ENCODE results near the gene RGS4. TPM values are rescaled to one million over a fixed set of nuclear protein-coding genes. Genes with fewer than 3 reads are reported as not detected.
A peak's percentile ranks its signal among the peaks of the same experiment; 100 is the strongest.
"Not testable (repeated sequence)": the region's sequence is repeated elsewhere in the genome, so short reads cannot be mapped to it uniquely, and the experiment has no call there.

RGS4 gene
- total RNA-seq, 2 donors from 2014 or later = 2.0 to 5.1 TPM

GRCh38 chr1:163063610-163064009 lies 5.6 kb upstream of the RGS4 start:
- intact Hi-C loops (cut with DNase I) = no loop called here
- DNase-seq = no peak
- no peak for ATAC-seq

- no peak for ATAC-seq
- DNase-seq = no peak
- intact Hi-C loops (cut with DNase I) = loop anchor here (5.0 kb wide), 1 partner anchor 189 kb away; no protein-coding TSS in a partner anchor
Observed at GRCh38 chr1:163066168-163066567, 3.0 kb upstream of the RGS4 start.

GRCh38 chr1:163066686-163067085 lies 2.5 kb upstream of the RGS4 start:
- intact Hi-C loops (cut with DNase I) = loop anchor here (5.0 kb wide), 1 partner anchor 189 kb away; no protein-coding TSS in a partner anchor
- DNase-seq (no peak), ATAC-seq (no peak)

GRCh38 chr1:163068716-163069115 lies 445 bp upstream of the RGS4 start:
- peak; percentile 42 to 51 for ATAC-seq
- DNase-seq = no peak
- intact Hi-C loops (cut with DNase I) = loop anchor here (2.0 to 5.0 kb wide), 2 partner anchors 106 to 191 kb away; no protein-coding TSS in a partner anchor

- DNase-seq = no peak
- intact Hi-C loops (cut with DNase I) = loop anchor here (2.0 to 10.0 kb wide), 4 partner anchors 105 to 248 kb away; no protein-coding TSS in a partner anchor
- ATAC-seq = no peak
Observed at GRCh38 chr1:163069655-163070277, 605 bp downstream of the RGS4 start.

GRCh38 chr1:163071405-163072255 lies 2.5 kb downstream of the RGS4 start:
- intact Hi-C loops (cut with DNase I) = loop anchor here (5.0 to 10.0 kb wide), 2 partner anchors 103 to 246 kb away; no protein-coding TSS in a partner anchor
- ATAC-seq (peak; percentile 38 to 55), DNase-seq (peak; percentile 69)

- DNase-seq = no peak
- ATAC-seq = peak in 1 of 2 donors; percentile 40
- intact Hi-C loops (cut with DNase I) = loop anchor here (5.0 to 10.0 kb wide), 2 partner anchors 102 to 245 kb away; no protein-coding TSS in a partner anchor
Observed at GRCh38 chr1:163072658-163073057, 3.5 kb downstream of the RGS4 start.

GRCh38 chr1:163074004-163074403 lies 4.8 kb downstream of the RGS4 start:
- intact Hi-C loops (cut with DNase I) = loop anchor here (5.0 to 10.0 kb wide), 2 partner anchors 101 to 243 kb away; no protein-coding TSS in a partner anchor
- DNase-seq = no peak
- no peak for ATAC-seq

- no peak for DNase-seq
- intact Hi-C loops (cut with DNase I) = loop anchor here (5.0 to 10.0 kb wide), 2 partner anchors 100 to 243 kb away; no protein-coding TSS in a partner anchor
- no peak for ATAC-seq
Observed at GRCh38 chr1:163074716-163075284, 5.6 kb downstream of the RGS4 start.

- intact Hi-C loops (cut with DNase I) = loop anchor here in 1 of 2 donors (10.0 kb wide), 1 partner anchor 99 kb away; no protein-coding TSS in a partner anchor
- no peak for ATAC-seq
- DNase-seq = no peak
Observed at GRCh38 chr1:163076044-163076443, 6.9 kb downstream of the RGS4 start.

GRCh38 chr1:163076446-163076845 lies 7.3 kb downstream of the RGS4 start:
- ATAC-seq = no peak
- intact Hi-C loops (cut with DNase I) = loop anchor here in 1 of 2 donors (10.0 kb wide), 1 partner anchor 98 kb away; no protein-coding TSS in a partner anchor
- no peak for DNase-seq

GRCh38 chr1:163076981-163077761 lies 8.0 kb downstream of the RGS4 start:
- ATAC-seq (no peak), DNase-seq (no peak)
- intact Hi-C loops (cut with DNase I) = loop anchor here in 1 of 2 donors (10.0 kb wide), 1 partner anchor 98 kb away; no protein-coding TSS in a partner anchor

- intact Hi-C loops (cut with DNase I) = no loop called here
- DNase-seq (peak; percentile 40), ATAC-seq (peak in 1 of 2 donors; percentile 30)
Observed at GRCh38 chr1:163082971-163083370, 13.8 kb downstream of the RGS4 start.

- intact Hi-C loops (cut with DNase I) = no loop called here
- DNase-seq (no peak), ATAC-seq (no peak)
Observed at GRCh38 chr1:163083690-163084089, 14.5 kb downstream of the RGS4 start.

GRCh38 chr1:163084330-163084729 lies 15.2 kb downstream of the RGS4 start:
- ATAC-seq (no peak), DNase-seq (no peak)
- intact Hi-C loops (cut with DNase I) = no loop called here

GRCh38 chr1:163085041-163085903 lies 16.1 kb downstream of the RGS4 start:
- no peak for ATAC-seq
- intact Hi-C loops (cut with DNase I) = no loop called here

GRCh38 chr1:163085904-163086268 lies 16.7 kb downstream of the RGS4 start:
- ATAC-seq (no peak), DNase-seq (no peak)
- intact Hi-C loops (cut with DNase I) = no loop called here

More at GRCh38 chr1:163085041-163085903, 16.1 kb downstream of the RGS4 start:
- DNase-seq = no peak

GRCh38 chr1:163089117-163089516 lies 20.0 kb downstream of the RGS4 start:
- ATAC-seq; intact Hi-C loops (cut with DNase I); DNase-seq: not testable (repeated sequence)
